HEK293 (cell line): ENCODE results near the gene METTL25B.
A peak's percentile ranks its signal among the peaks of the same experiment; 100 is the strongest.

Experiments
- CTCF ChIA-PET: fragments of 350-600 bp; formaldehyde crosslinking; extraction: SDS; loops from one replicate; lab custom pipeline; 2021; ENCODE audit warnings: antibody characterized with exemption; lab: Yijun Ruan, JAX
- POLR2A ChIA-PET: fragments of 300-600 bp; formaldehyde crosslinking; extraction: SDS; loops from one replicate; lab custom pipeline; 2020; ENCODE audit warnings: antibody characterized with exemption, inconsistent platforms; lab: Yijun Ruan, JAX
- H3K27ac ChIP-seq: fragments of 200-500 bp; sonication (Bioruptor generic); 2 replicates; pipeline ENCODE4 v1.5.1; 2014; ENCODE audit warnings: low read depth, low read length, control low read depth, inconsistent platforms; ENCODE audit errors: extremely low read depth
- H3K36me3 ChIP-seq, 2 experiments: fragments of 200-500 bp in 1 of 2; sonication (Bioruptor generic) in 1 of 2; 1 replicate in 1 of 2; 2 replicates in 1 of 2; pipeline ENCODE4 v1.5.1; 2014 to 2017; ENCODE audit warnings: inconsistent platforms in 2 of 2, low read length in 2 of 2; ENCODE audit not compliant: control insufficient read depth in 2 of 2, insufficient read depth in 1 of 2
- H3K4me1 ChIP-seq: fragments of 200-500 bp; sonication (Bioruptor generic); 2 replicates; pipeline ENCODE4 v1.5.1; 2014; ENCODE audit warnings: mild to moderate bottlenecking, low read length, inconsistent platforms; ENCODE audit not compliant: control insufficient read depth, insufficient read depth
- H3K4me3 ChIP-seq: 2 replicates; pipeline ENCODE4 v1.5.1; 2011; ENCODE audit warnings: low read depth, mild to moderate bottlenecking, control low read depth, low read length, moderate library complexity
- H3K9me3 ChIP-seq: fragments of 200-500 bp; sonication (Bioruptor generic); 2 replicates; pipeline ENCODE4 v1.5.1; 2014; ENCODE audit warnings: low read depth, low read length, inconsistent platforms; ENCODE audit not compliant: control insufficient read depth, insufficient read depth
- ATF2 ChIP-seq: fragments of 450-650 bp; formaldehyde crosslinking; IDR thresholded peaks from 2 replicates; pipeline ENCODE4 v1.5.1; 2016; ENCODE audit warnings: missing biosample characterization, missing genetic modification characterization, low read depth
- GLI4 ChIP-seq: fragments of 450-650 bp; formaldehyde crosslinking; IDR thresholded peaks from 2 replicates; pipeline ENCODE4 v1.5.1; 2016; ENCODE audit warnings: missing biosample characterization, missing genetic modification characterization
- GLIS1 ChIP-seq: fragments of 450-650 bp; formaldehyde crosslinking; IDR thresholded peaks from 2 replicates; pipeline ENCODE4 v1.5.1; 2016; ENCODE audit warnings: missing biosample characterization, missing genetic modification characterization
- IKZF3 ChIP-seq: fragments of 450-650 bp; IDR thresholded peaks from 2 replicates; pipeline ENCODE4 v1.5.0; 2018; ENCODE audit warnings: missing biosample characterization, mild to moderate bottlenecking, missing genetic modification characterization, moderate library complexity
- KLF10 ChIP-seq: fragments of 450-650 bp; IDR thresholded peaks from 2 replicates; pipeline ENCODE4 v1.5.1; 2018; ENCODE audit warnings: missing biosample characterization, mild to moderate bottlenecking, missing genetic modification characterization
- PBX3 ChIP-seq: sonication (generic); formaldehyde crosslinking; IDR thresholded peaks from 2 replicates; pipeline ENCODE4 v1.8.1; 2022; ENCODE audit warnings: mild to moderate bottlenecking, moderate library complexity, missing genetic modification reagents
- PRDM1 ChIP-seq: fragments of 450-650 bp; formaldehyde crosslinking; IDR thresholded peaks from 2 replicates; pipeline ENCODE4; 2016; ENCODE audit warnings: missing biosample characterization, missing genetic modification characterization
- SCRT1 ChIP-seq: fragments of 450-650 bp; formaldehyde crosslinking; IDR thresholded peaks from 2 replicates; pipeline ENCODE4 v1.5.1; 2016; ENCODE audit warnings: missing biosample characterization, missing genetic modification characterization, borderline replicate concordance
- SCRT2 ChIP-seq: fragments of 450-650 bp; formaldehyde crosslinking; IDR thresholded peaks from 2 replicates; pipeline ENCODE4 v1.5.1; 2016; ENCODE audit warnings: missing biosample characterization, missing genetic modification characterization
- ZBTB17 ChIP-seq: fragments of 450-650 bp; formaldehyde crosslinking; IDR thresholded peaks from 2 replicates; pipeline ENCODE4 v1.5.1; 2016; ENCODE audit warnings: missing biosample characterization, missing genetic modification characterization
- ZEB2 ChIP-seq: fragments of 450-650 bp; formaldehyde crosslinking; IDR thresholded peaks from 2 replicates; pipeline ENCODE4 v1.5.1; 2016; ENCODE audit warnings: missing biosample characterization, missing genetic modification characterization
- ZFP3 ChIP-seq: fragments of 450-650 bp; formaldehyde crosslinking; IDR thresholded peaks from 2 replicates; pipeline ENCODE4 v1.5.1; 2016; ENCODE audit warnings: low read depth, missing biosample characterization, missing genetic modification characterization
- ZNF132 ChIP-seq: fragments of 450-650 bp; formaldehyde crosslinking; IDR thresholded peaks from 2 replicates; pipeline ENCODE4 v1.5.1; 2017; ENCODE audit warnings: missing biosample characterization, missing genetic modification characterization, borderline replicate concordance
- ZNF155 ChIP-seq: fragments of 450-650 bp; formaldehyde crosslinking; IDR thresholded peaks from 2 replicates; pipeline ENCODE4 v1.5.1; 2016; ENCODE audit warnings: missing biosample characterization, missing genetic modification characterization
- ZNF18 ChIP-seq: fragments of 450-650 bp; formaldehyde crosslinking; IDR thresholded peaks from 2 replicates; pipeline ENCODE4 v1.5.1; 2016; ENCODE audit warnings: missing biosample characterization, missing genetic modification characterization
- ZNF266 ChIP-seq: fragments of 450-650 bp; formaldehyde crosslinking; IDR thresholded peaks from 2 replicates; pipeline ENCODE4 v1.5.1; 2016; ENCODE audit warnings: missing biosample characterization, missing genetic modification characterization, low read depth
- ZNF394 ChIP-seq: fragments of 450-650 bp; formaldehyde crosslinking; IDR thresholded peaks from 2 replicates; pipeline ENCODE4 v1.5.1; 2016; ENCODE audit warnings: missing biosample characterization, missing genetic modification characterization, mild to moderate bottlenecking, moderate library complexity, borderline replicate concordance
- ZNF624 ChIP-seq: fragments of 450-650 bp; formaldehyde crosslinking; IDR thresholded peaks from 2 replicates; pipeline ENCODE4 v1.5.1; 2017; ENCODE audit warnings: missing biosample characterization, missing genetic modification characterization
- ZNF707 ChIP-seq: fragments of 450-650 bp; formaldehyde crosslinking; IDR thresholded peaks from 2 replicates; pipeline ENCODE4 v1.5.1; 2016; ENCODE audit warnings: missing biosample characterization, missing genetic modification characterization
- ZNF843 ChIP-seq: fragments of 450-650 bp; formaldehyde crosslinking; IDR thresholded peaks from 2 replicates; pipeline ENCODE4 v1.5.1; 2016; ENCODE audit warnings: missing biosample characterization, missing genetic modification characterization
- ZSCAN16 ChIP-seq: fragments of 450-650 bp; formaldehyde crosslinking; IDR thresholded peaks from 2 replicates; pipeline ENCODE4 v1.5.1; 2016; ENCODE audit warnings: missing biosample characterization, missing genetic modification characterization
- ZSCAN4 ChIP-seq: fragments of 450-650 bp; formaldehyde crosslinking; IDR thresholded peaks from 2 replicates; pipeline ENCODE4 v1.5.1; 2017; ENCODE audit warnings: missing biosample characterization, missing genetic modification characterization
- ZSCAN5A ChIP-seq: fragments of 450-650 bp; formaldehyde crosslinking; IDR thresholded peaks from 2 replicates; pipeline ENCODE4 v1.5.1; 2016; ENCODE audit warnings: missing biosample characterization, missing genetic modification characterization

Gene METTL25B

GRCh38 chr1:156776942-156777341 lies 48.7 kb downstream of the METTL25B start (continued):
- no peak for TF ChIP-seq ZFP3 (tag by site-specific recombination)
- TF ChIP-seq, all 188 proteins: peak for 3

- POLR2A ChIA-PET = no interaction called here
- CTCF ChIA-PET = interaction anchor here (1.1 to 1.9 kb wide), 3 partner anchors 15 to 83 kb away, joined by 3 to 8 read pairs (median 4); partner anchors contain the start of gene NTRK1
- H3K36me3 ChIP-seq = peaks cover 5 to 39% of the 10 kb centered on the region in 2 experiments
- no peak overlapping the region for H3K4me3 ChIP-seq
- H3K4me1 ChIP-seq = peaks cover 9% of the 10 kb centered on the region
- H3K9me3 ChIP-seq = no peaks in the 10 kb centered on the region
- no peak overlapping the region for H3K27ac ChIP-seq
- TF ChIP-seq PBX3 (CRISPR knock-in tag) (no peak), ZBTB17 (0 out of 2 replicates have a peak, but pooled peaks have one; percentile 33), PRDM1 (tag by site-specific recombination) (peak; percentile 62)
- TF ChIP-seq, all 188 proteins: peak for 2
Measured at GRCh38 chr1:156777573-156777972, 49.3 kb downstream of the METTL25B start.

- Histone ChIP-seq H3K4me1 (0 out of 2 replicates have a peak, but pooled peaks cover 4% of the 10 kb centered on the region), H3K4me3 (no peak overlapping the region), H3K9me3 (no peaks in the 10 kb centered on the region), H3K36me3 (peaks cover 20 to 62% of the 10 kb centered on the region in 2 experiments), H3K27ac (no peak overlapping the region)
- POLR2A ChIA-PET = no interaction called here
- no peak for TF ChIP-seq ZNF394 (tag by site-specific recombination)
- peak; percentile 86 for TF ChIP-seq SCRT1
- TF ChIP-seq SCRT2 = peak; percentile 96
- CTCF ChIA-PET = interaction anchor here (0.8 to 4.1 kb wide), 8 partner anchors 9 to 93 kb away, joined by 3 to 18 read pairs (median 6); no protein-coding TSS in a partner anchor
Measured at GRCh38 chr1:156781585-156782186, 53.4 kb downstream of the METTL25B start.

- no peak overlapping the region for H3K4me3 ChIP-seq
- peaks cover 43 to 91% of the 10 kb centered on the region in 2 experiments for H3K36me3 ChIP-seq
- no peak overlapping the region for H3K27ac ChIP-seq
- TF ChIP-seq ZSCAN16 (tag by site-specific recombination) (no peak), ZNF18 (tag by site-specific recombination) (no peak), GLIS1 (tag by site-specific recombination) (no peak), ZNF266 (tag by site-specific recombination) (no peak), ZEB2 (tag by site-specific recombination) (no peak), ZNF132 (tag by site-specific recombination) (no peak), ZNF707 (tag by site-specific recombination) (no peak), ZNF155 (tag by site-specific recombination) (no peak), KLF10 (no peak), ZSCAN5A (tag by site-specific recombination) (no peak), ZNF843 (tag by site-specific recombination) (no peak), ZSCAN4 (tag by site-specific recombination) (no peak), GLI4 (tag by site-specific recombination) (no peak), IKZF3 (no peak), ATF2 (tag by site-specific recombination) (no peak), ZNF624 (tag by site-specific recombination) (no peak)
- TF ChIP-seq, all 188 proteins: peak for 0
- Histone ChIP-seq H3K4me1 (no peaks in the 10 kb centered on the region), H3K9me3 (no peaks in the 10 kb centered on the region)
- ChIA-PET POLR2A (no interaction called here), CTCF (interaction anchor here (0.6 to 2.1 kb wide), 4 partner anchors 54 to 96 kb away, joined by 3 to 12 read pairs (median 6); no protein-coding TSS in a partner anchor)
Measured at GRCh38 chr1:156785458-156785857, 57.2 kb downstream of the METTL25B start.
